ENCODE results near the gene RPS29.

Gene RPS29

DNA sequence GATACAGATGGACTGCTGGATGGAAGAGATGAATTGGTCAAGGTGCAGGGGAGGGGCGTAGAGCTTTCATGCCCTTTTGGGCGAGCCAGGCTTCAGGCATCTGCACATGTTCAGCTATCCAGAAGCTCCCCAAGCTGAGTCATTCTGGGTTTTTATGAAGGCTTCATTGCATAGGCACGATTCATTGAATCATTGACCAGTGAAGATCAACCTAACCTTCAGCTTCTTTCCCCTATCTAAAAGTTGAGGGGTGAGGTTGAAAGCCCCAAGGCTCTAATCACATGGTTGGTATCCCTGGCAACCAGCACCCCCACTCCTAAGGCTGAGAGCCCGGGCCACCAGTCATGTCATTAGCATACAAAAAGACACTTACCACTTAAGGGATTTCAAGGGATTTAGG lies 36.3 kb downstream of the RPS29 start:
- no peak for DNase-seq

DNA sequence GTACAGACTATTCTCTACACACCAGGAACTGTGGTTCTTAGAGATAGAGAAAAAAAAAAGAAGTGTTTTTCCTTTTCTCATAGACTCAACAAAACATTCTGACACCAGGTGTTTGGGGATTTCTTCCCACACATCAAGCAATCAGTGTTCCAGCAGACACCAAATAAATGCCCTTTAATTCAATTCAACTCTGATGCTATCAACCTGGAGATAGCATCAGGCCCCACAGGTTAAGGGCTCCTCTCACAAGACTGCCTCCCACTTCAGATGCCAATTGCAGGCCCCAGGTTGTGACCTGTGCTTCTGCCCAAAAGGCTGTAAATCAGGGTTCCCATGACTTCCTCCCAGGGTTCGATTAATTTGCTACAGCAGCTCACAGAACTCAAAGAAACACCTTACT lies 36.7 kb downstream of the RPS29 start:
- DNase-seq, result no peak

DNA sequence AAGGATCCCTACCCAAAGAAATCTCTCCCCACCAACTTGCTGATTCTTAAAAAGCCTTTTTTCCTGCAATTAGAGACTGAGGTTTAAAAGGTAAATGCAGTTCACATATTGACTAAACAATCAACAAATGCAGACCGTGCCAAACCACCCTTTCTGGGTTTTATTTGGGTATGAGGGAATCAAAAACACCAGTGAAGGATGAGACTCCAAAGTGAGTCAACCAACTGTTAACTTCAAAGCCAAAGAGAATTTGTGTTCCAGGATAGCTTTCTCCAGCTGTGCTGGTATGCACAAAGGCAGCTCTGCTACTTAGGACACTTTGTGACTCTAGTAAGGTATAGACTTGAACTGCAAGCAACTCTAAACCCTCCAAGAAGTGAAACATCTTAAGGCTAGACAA lies 39.4 kb downstream of the RPS29 start:
- no peak for DNase-seq

DNA sequence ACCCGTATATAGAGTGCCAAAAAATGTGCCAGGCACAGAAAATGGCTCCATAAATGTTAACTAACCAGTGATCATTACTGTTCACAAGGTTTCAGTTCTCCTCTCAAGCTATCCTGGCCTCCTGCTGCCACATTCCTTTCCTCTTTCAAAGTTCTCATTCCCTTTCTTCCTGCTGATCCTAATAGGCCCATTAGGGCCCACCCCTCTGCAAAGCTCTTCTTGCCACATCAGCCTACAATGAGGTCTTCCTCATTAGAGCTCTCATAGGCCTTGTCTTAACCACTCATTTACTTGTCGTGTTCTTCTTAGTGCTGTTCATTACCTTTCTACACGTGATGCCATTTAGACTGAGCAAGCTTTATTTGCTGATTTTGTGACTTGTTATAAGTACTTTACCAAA lies 40.5 kb downstream of the RPS29 start:
- DNase-seq, result no peak

DNA sequence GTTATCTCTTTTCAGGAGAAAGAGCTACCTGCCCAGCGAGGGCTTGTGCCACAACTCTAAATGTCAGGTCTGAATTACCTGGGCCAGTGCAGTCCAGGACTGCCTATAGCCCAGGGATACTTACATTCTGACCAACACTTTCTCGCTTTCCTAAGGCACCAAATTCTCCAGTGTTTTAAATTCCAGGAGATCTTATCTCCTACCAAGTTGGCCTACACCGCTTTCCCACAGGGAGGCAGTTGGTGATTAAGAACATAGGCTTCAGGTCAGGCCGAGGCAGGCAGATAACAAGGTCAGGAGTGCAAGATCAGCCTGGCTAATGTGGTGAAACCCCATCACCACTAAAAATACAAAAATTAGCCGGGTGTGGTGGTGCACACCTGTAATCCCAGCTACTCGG lies 41.1 kb downstream of the RPS29 start:
- no peak for DNase-seq

DNA sequence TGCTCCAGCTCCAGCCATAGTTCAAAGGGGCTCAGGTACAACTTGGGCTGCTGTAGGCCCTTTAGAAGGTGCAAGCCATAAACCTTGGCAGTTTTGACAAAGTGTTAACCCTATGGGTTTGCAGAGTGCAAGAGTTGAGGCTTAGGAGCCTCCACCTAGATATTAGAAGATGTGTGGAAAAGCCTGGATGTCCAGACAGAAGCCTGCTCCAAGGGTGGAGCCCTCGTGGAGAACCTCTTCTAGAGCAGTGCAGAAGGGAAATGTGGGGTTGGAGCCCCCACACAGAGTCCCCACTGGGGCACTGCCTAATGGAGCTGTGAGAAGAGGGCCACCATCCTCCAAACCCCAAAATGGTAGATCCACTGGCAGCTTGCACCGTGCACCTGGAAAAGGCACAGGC lies 45.1 kb downstream of the RPS29 start:
- no peak for DNase-seq

DNA sequence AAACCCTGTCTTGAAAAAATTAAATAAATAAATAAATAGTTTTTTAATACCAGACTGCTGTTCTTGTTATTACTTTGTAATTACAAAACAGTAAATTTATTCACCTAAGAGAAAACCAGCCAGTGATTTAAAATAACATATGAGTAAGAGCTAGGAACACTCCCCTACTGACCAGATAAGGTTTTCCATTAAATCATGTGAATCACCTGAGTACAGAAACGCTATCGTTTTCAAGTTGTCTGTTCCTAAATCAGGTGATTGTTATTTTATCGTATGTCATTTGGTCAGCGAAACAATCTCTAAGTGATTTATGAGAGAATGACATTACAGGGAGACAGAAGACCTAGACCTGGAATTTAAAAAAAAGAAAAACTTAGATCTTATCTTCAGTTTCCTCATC lies 47.3 kb downstream of the RPS29 start:
- no peak for DNase-seq

All from CD4-positive, alpha-beta T cell treated with Interferon alpha-2 for 1 hour (primary cell).